ENCODE measurements around the gene RCAN1.

Gene RCAN1

DNA sequence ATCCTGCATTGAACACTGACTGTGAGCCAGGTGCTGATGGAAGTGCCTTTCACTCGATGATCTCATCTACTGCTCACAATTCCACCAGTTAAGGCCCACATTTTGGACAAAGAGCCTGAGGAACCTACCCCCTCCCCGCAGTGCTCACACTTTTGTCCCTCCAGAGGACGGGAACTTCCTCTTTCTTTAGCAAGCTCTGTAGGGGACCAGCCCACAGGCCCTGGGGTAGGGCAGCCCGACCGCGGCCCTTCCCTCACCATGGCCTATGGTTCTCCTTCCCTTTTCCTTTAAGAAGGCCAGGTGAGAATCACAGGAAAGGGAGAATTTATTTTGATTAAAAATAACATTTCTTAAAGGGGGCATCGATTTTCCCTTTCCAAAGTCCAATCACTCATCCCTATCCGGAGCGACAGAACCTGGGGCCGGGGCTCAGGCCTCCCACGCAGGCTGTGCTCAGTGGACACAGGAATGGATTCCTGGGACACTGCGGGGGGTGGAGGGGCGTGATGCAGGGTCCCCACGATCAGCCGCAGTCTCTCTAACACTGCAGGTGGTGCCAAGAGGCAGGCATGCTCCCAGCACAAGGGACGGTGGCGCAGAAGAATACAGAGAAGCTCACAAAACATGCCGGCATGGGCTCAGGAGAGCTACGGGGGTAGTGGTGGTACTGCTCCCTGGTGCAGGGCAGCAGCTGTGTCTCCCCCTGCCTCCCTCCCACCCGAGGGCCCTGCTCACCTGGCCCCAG is 94.0 kb downstream of the RCAN1 start:
- Histone ChIP-seq H3K27ac (ENCODE audit: extremely low read depth, low read depth, low read length) (no peak overlapping the region), H3K36me3 (ENCODE audit: control insufficient read depth in 2 of 2, insufficient read depth in 1 of 2, low read length in 2 of 2) (peaks cover 0 to 26% of the 10 kb centered on the region in 2 experiments; a peak in 1 of 3 replicates), H3K4me3 (ENCODE audit: low read depth, low read length) (no peak overlapping the region), H3K4me1 (ENCODE audit: control insufficient read depth, insufficient read depth, low read length) (peaks cover under 1% of the 10 kb centered on the region), H3K9me3 (ENCODE audit: control insufficient read depth, insufficient read depth, low read depth, low read length) (no peaks in the 10 kb centered on the region)
- ChIA-PET POLR2A (no interaction called here), CTCF (interaction anchor here (0.6 to 2.8 kb wide), 4 partner anchors 23 to 874 kb away, joined by 3 to 12 read pairs (median 6); no protein-coding TSS in a partner anchor)
- TF ChIP-seq ZNF501 (tag by site-specific recombination; IDR thresholded peaks at IDR 0.05), result no peak

DNA sequence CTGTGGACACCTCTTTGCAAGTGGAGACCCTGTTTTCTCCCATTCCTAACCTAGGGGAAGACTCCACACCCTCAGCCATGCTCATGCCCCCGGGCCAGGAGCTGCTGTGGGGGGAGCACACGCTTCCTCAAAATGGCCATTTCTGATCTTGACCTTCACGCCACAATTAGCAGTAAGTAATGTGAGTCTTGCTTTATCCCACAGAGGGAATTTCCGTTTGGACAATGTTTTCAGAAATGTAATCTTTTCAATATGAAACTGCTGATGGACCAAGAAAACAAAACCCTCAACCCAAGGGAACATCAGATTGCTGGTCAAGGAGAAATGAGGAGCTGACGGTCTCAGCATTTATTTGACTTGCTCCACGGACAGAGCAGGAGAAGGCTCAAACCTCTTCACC is 94.6 kb downstream of the RCAN1 start:
- Histone ChIP-seq H3K4me3 (ENCODE audit: low read depth, low read length) (no peak overlapping the region), H3K27ac (ENCODE audit: extremely low read depth, low read depth, low read length) (no peak overlapping the region), H3K4me1 (ENCODE audit: control insufficient read depth, insufficient read depth, low read length) (no peaks in the 10 kb centered on the region), H3K36me3 (ENCODE audit: control insufficient read depth in 2 of 2, insufficient read depth in 1 of 2, low read length in 2 of 2) (peaks cover 0 to 26% of the 10 kb centered on the region in 2 experiments; a peak in 1 of 3 replicates), H3K9me3 (ENCODE audit: control insufficient read depth, insufficient read depth, low read depth, low read length) (no peaks in the 10 kb centered on the region)
- ChIA-PET CTCF (interaction anchor here (0.8 to 2.8 kb wide), 3 partner anchors 23 to 157 kb away, joined by 3 to 12 read pairs (median 10); no protein-coding TSS in a partner anchor), POLR2A (no interaction called here)
- no peak for TF ChIP-seq ZNF155 (tag by site-specific recombination; IDR thresholded peaks at IDR 0.05)
- TF ChIP-seq ZNF121 (tag by site-specific recombination; IDR thresholded peaks at IDR 0.05), result no peak
- TF ChIP-seq ZNF624 (tag by site-specific recombination; IDR thresholded peaks at IDR 0.05), result no peak
- TF ChIP-seq, protein P1, sequence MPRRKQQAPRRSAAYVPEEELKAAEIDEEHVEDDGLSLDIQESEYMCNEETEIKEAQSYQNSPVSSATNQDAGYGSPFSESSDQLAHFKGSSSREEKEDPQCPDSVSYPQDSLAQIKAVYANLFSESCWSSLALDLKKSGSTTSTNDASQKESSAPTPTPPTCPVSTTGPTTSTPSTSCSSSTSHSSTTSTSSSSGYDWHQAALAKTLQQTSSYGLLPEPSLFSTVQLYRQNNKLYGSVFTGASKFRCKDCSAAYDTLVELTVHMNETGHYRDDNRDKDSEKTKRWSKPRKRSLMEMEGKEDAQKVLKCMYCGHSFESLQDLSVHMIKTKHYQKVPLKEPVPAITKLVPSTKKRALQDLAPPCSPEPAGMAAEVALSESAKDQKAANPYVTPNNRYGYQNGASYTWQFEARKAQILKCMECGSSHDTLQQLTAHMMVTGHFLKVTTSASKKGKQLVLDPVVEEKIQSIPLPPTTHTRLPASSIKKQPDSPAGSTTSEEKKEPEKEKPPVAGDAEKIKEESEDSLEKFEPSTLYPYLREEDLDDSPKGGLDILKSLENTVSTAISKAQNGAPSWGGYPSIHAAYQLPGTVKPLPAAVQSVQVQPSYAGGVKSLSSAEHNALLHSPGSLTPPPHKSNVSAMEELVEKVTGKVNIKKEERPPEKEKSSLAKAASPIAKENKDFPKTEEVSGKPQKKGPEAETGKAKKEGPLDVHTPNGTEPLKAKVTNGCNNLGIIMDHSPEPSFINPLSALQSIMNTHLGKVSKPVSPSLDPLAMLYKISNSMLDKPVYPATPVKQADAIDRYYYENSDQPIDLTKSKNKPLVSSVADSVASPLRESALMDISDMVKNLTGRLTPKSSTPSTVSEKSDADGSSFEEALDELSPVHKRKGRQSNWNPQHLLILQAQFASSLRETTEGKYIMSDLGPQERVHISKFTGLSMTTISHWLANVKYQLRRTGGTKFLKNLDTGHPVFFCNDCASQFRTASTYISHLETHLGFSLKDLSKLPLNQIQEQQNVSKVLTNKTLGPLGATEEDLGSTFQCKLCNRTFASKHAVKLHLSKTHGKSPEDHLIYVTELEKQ (tag by site-specific recombination; IDR thresholded peaks at IDR 0.05; ENCODE audit: borderline replicate concordance), result no peak
- TF ChIP-seq ZNF623 (tag by site-specific recombination; IDR thresholded peaks at IDR 0.05), result no peak
- TF ChIP-seq, protein P2, sequence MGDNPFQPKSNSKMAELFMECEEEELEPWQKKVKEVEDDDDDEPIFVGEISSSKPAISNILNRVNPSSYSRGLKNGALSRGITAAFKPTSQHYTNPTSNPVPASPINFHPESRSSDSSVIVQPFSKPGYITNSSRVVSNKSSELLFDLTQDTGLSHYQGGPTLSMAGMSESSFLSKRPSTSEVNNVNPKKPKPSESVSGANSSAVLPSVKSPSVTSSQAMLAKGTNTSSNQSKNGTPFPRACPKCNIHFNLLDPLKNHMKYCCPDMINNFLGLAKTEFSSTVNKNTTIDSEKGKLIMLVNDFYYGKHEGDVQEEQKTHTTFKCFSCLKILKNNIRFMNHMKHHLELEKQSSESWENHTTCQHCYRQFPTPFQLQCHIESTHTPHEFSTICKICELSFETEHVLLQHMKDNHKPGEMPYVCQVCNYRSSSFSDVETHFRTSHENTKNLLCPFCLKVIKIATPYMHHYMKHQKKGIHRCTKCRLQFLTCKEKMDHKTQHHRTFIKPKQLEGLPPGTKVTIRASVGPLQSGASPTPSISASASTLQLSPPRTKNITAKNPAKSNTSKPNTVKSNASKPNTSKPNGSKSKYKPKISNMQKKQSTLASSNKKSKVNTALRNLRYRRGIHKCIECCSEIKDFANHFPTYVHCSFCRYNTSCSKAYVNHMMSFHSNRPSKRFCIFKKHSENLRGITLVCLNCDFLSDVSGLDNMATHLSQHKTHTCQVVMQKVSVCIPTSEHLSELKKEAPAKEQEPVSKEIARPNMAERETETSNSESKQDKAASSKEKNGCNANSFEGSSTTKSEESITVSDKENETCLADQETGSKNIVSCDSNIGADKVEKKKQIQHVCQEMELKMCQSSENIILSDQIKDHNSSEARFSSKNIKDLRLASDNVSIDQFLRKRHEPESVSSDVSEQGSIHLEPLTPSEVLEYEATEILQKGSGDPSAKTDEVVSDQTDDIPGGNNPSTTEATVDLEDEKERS (tag by site-specific recombination; IDR thresholded peaks at IDR 0.05), result no peak
- TF ChIP-seq, protein P3, sequence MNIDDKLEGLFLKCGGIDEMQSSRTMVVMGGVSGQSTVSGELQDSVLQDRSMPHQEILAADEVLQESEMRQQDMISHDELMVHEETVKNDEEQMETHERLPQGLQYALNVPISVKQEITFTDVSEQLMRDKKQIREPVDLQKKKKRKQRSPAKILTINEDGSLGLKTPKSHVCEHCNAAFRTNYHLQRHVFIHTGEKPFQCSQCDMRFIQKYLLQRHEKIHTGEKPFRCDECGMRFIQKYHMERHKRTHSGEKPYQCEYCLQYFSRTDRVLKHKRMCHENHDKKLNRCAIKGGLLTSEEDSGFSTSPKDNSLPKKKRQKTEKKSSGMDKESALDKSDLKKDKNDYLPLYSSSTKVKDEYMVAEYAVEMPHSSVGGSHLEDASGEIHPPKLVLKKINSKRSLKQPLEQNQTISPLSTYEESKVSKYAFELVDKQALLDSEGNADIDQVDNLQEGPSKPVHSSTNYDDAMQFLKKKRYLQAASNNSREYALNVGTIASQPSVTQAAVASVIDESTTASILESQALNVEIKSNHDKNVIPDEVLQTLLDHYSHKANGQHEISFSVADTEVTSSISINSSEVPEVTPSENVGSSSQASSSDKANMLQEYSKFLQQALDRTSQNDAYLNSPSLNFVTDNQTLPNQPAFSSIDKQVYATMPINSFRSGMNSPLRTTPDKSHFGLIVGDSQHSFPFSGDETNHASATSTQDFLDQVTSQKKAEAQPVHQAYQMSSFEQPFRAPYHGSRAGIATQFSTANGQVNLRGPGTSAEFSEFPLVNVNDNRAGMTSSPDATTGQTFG (tag by site-specific recombination; IDR thresholded peaks at IDR 0.05; ENCODE audit: borderline replicate concordance), result no peak
- no peak for TF ChIP-seq ZNF157 (tag by site-specific recombination; IDR thresholded peaks at IDR 0.05)
- TF ChIP-seq, protein P4, sequence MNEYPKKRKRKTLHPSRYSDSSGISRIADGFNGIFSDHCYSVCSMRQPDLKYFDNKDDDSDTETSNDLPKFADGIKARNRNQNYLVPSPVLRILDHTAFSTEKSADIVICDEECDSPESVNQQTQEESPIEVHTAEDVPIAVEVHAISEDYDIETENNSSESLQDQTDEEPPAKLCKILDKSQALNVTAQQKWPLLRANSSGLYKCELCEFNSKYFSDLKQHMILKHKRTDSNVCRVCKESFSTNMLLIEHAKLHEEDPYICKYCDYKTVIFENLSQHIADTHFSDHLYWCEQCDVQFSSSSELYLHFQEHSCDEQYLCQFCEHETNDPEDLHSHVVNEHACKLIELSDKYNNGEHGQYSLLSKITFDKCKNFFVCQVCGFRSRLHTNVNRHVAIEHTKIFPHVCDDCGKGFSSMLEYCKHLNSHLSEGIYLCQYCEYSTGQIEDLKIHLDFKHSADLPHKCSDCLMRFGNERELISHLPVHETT (tag by site-specific recombination; IDR thresholded peaks at IDR 0.05), result no peak
- TF ChIP-seq, protein P5, sequence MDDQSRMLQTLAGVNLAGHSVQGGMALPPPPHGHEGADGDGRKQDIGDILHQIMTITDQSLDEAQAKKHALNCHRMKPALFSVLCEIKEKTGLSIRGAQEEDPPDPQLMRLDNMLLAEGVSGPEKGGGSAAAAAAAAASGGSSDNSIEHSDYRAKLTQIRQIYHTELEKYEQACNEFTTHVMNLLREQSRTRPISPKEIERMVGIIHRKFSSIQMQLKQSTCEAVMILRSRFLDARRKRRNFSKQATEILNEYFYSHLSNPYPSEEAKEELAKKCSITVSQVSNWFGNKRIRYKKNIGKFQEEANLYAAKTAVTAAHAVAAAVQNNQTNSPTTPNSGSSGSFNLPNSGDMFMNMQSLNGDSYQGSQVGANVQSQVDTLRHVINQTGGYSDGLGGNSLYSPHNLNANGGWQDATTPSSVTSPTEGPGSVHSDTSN (CRISPR knock-in tag; IDR thresholded peaks at IDR 0.05), result no peak
